ENCODE results near the gene CTNND1. TPM values are rescaled to one million over a fixed set of nuclear protein-coding genes. Genes with fewer than 3 reads are reported as not detected.

CTNND1 gene
- total and polyA plus RNA-seq, 8 donors, result 187 to 301 (median 263) TPM

DNA sequence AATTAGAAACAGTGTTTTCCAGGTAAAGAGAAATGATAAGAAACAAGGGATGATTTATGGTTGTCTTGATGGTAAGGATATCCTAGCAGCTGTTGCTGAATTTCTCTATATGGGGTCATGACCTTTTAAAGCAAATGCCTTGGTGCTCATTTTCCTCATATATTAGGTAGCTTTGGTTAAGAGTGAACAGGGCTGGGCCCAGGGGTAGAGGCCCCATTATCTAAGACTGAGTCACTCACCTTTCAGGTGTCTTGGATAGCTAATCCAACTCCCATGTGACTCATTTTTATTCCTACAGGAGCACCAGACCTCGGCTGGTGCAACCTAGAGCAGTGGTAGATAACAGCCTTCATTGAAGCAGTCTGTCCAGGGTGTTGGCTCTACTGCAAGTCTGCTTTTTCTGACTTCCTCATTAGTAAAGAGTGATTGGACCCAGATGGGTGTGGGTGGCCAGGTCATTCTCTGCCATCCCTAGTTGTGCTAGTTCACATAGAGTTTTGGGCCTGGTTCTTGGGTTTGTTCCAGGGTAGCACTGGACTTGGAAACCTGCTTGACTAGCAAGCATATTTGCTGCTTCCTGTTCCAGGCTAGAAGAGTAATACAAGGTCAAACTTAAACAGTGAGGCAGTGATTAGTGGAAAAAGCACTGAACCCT is 37.4 kb downstream of the CTNND1 start:
- intact Hi-C loops (cut with DNase I), result loop anchor here in 1 of 2 donors (5.0 kb wide), 1 partner anchor 47 kb away; the partner anchor contains the start of gene BTBD18
- H3K4me1 ChIP-seq, result peaks cover 22 to 66% of the 10 kb centered on the region in 2 donors

GRCh38 chr11:57800444-57801182 is 39.0 kb downstream of the CTNND1 start:
- Histone ChIP-seq H3K27me3 (no peaks in the 10 kb centered on the region), H3K9me3 (no peaks in the 10 kb centered on the region), H3K4me3 (no peak overlapping the region), H3K36me3 (peaks cover 4 to 68% of the 10 kb centered on the region in 2 donors), H3K27ac (peak overlapping the region in 1 of 2 donors; percentile 74), H3K4me1 (peaks cover 22 to 53% of the 10 kb centered on the region in 2 donors)
- peak; percentile 78 for ATAC-seq
- TF ChIP-seq CTCF (IDR thresholded peaks at IDR 0.05), result peak; percentile 76 to 86
- intact Hi-C loops (cut with DNase I), result no loop called here
- peak in 2 of 4 donors; percentile 65 to 71 for DNase-seq

More for the DNA sequence above, 37.4 kb downstream of the CTNND1 start:
- peak overlapping the region; percentile 50 to 74 for H3K27ac ChIP-seq
- peaks cover 0 to 68% of the 10 kb centered on the region in 2 donors for H3K36me3 ChIP-seq
- no peaks in the 10 kb centered on the region for H3K27me3 ChIP-seq
- H3K4me3 ChIP-seq, result no peak overlapping the region
- DNase-seq (peak in 2 of 4 donors; percentile 36 to 56), ATAC-seq (peak; percentile 82)
- no peaks in the 10 kb centered on the region for H3K9me3 ChIP-seq
- no peak for TF ChIP-seq CTCF (IDR thresholded peaks at IDR 0.05)

GRCh38 chr11:57801183-57801485 is 39.5 kb downstream of the CTNND1 start:
- peaks cover 22 to 53% of the 10 kb centered on the region in 2 donors for H3K4me1 ChIP-seq
- intact Hi-C loops (cut with DNase I), result no loop called here
- no peak overlapping the region for H3K4me3 ChIP-seq
- peak overlapping the region in 1 of 2 donors; percentile 74 for H3K27ac ChIP-seq
- H3K27me3 ChIP-seq, result no peaks in the 10 kb centered on the region
- no peak for TF ChIP-seq CTCF (IDR thresholded peaks at IDR 0.05)
- DNase-seq (no peak), ATAC-seq (no peak)
- H3K9me3 ChIP-seq, result no peaks in the 10 kb centered on the region
- H3K36me3 ChIP-seq, result peaks cover 4 to 68% of the 10 kb centered on the region in 2 donors

DNA sequence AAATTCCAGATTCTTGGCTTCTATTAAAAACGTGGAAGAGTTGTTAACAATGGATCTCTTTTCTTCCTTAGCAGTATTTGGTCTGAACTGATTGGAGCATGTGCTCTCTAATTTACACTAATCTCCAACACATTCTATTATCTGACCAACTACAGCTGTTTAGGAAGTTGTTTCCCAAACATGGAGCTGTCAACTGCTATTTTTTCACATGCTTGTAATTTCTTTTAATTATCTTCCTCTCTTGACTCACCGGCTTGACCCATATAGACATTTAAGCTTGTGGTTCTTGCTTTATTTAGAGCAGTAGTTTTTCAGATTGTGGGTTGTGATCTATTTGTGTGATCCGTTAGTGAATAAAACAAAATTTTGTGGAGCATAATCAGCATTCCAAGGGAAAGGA is 40.8 kb downstream of the CTNND1 start:
- intact Hi-C loops (cut with DNase I), result no loop called here
- H3K36me3 ChIP-seq, result peaks cover 4 to 69% of the 10 kb centered on the region in 2 donors
- H3K27me3 ChIP-seq, result no peaks in the 10 kb centered on the region
- TF ChIP-seq CTCF (IDR thresholded peaks at IDR 0.05), result no peak
- DNase-seq, result no peak
- ATAC-seq, result no peak
- H3K9me3 ChIP-seq, result no peaks in the 10 kb centered on the region
- H3K4me1 ChIP-seq, result peaks cover 22 to 53% of the 10 kb centered on the region in 2 donors
- H3K27ac ChIP-seq, result peak overlapping the region in 1 of 2 donors; percentile 74
- H3K4me3 ChIP-seq, result no peak overlapping the region

DNA sequence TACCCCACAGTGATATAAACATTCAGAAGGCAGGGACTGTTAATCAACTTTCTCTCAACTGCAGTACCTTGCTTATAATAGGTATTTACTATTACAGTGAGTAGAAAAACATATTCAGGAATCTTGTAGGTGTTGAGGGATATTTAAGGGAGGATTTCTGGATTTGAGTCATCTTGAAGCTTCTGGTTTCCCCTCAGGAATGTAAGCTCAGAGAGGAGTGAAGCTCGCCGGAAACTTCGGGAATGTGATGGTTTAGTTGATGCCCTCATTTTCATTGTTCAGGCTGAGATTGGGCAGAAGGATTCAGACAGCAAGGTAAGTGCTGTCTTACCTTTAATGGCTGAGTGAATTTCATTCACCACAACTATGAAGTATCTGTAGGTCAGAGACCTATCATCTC is 42.9 kb downstream of the CTNND1 start:
- H3K9me3 ChIP-seq, result no peaks in the 10 kb centered on the region
- no peak for TF ChIP-seq CTCF (IDR thresholded peaks at IDR 0.05)
- no peak overlapping the region for H3K4me3 ChIP-seq
- DNase-seq (no peak), ATAC-seq (no peak)
- peaks cover 12 to 36% of the 10 kb centered on the region in 2 donors for H3K4me1 ChIP-seq
- no peaks in the 10 kb centered on the region for H3K27me3 ChIP-seq
- peaks cover 4 to 79% of the 10 kb centered on the region in 2 donors for H3K36me3 ChIP-seq
- no peak overlapping the region for H3K27ac ChIP-seq
- intact Hi-C loops (cut with DNase I), result no loop called here
